Activated naive CD4-positive, alpha-beta T cell (primary cell): ENCODE data around the gene EYA4.

Source experiments
- DNase-seq, 4 experiments: peaks; one replicate each; lab custom pipeline; 2025; lab: John Stamatoyannopoulos, UW

EYA4 gene

DNA sequence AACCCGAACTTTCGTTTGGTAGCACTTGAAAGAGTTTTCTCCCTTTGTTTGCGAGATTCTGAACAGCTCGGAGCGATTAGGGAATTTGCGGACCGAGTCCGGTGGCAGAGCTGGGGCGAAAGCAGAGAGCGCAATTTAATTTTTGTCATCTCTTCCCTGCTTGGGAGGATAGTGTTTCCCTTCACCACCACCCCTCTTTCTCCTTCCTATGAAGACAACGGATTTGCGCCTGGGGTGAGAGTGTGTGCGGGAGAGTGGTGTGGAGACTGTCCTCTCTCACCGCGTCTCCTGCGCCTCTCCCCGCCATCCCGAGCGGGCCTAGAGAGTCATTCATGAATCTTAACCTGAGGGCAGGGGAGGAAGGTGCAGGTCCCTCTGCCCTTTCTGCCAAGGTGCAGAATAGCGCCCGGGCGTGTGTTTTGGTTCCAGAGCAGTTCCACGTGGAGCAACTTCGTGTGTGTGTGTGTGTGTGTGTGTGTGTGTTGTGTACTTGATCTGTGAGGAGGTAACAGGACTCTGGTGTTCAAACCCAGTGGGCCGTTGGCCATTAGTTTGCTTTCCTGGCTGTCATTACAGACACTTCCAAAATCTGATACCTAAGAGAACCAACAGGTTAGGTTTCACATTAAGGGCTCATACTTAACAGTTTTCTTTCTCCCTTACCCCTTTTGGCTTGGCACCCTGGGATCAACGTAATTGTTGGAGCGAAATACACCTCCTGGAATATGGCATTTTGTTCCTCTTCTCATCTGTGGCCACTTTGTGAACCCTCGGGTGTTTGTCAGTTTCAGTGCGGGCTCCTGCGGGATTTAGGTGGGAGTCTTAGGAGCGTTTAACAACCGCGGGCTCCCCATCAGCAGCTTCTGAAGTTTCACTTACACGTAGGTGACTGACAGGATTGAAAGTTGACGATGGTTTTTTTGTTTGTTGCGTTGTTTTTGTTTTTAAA lies 1.8 kb downstream of the EYA4 start:
- DNase-seq = no peak

- no peak for DNase-seq
These were observed 2.7 kb downstream of the EYA4 start for GRCh38 chr6:133243723-133244305.

GRCh38 chr6:133244519-133244918 lies 3.4 kb downstream of the EYA4 start:
- DNase-seq = no peak

DNA sequence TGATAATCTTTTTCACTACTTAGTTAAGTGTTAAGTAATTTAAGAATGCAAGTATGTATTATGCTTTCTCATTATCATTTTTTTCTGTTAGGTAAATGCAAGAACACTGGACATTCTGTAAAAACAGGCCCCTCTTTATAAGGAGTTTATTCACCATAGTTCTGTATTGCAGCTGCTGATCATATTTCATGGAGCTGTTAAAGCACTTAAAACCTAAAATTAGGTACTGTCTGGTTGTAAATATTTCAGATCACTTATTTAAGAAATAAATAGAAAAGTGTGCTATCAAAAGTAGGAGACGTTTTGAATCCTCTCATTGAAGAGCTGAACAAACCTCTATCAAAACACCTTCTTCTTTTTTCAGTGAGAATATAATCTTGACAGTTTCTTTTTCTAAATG lies 3.9 kb downstream of the EYA4 start:
- no peak for DNase-seq

DNA sequence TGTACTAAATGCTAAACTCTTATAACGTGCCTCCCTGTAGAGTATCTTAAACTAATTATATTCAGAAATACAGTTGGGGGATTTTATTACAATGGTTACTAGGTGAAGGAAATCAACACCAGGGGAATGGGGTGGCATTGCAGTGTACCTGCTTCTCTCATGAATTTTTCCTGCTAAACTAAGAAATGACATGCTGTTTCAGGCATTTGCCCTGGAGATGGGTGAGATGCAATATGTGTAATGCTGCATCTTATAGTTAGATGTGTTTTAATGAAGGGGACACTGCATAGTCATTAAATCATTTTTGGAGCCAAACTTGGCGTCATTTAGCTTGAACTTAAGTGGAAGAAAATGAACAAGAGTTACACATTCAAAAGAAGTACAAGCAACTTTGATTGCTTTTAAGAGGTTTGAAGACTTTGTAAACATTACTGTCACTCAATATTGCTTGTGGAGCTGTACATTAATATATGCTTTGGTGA lies 4.3 kb downstream of the EYA4 start:
- DNase-seq = no peak

DNA sequence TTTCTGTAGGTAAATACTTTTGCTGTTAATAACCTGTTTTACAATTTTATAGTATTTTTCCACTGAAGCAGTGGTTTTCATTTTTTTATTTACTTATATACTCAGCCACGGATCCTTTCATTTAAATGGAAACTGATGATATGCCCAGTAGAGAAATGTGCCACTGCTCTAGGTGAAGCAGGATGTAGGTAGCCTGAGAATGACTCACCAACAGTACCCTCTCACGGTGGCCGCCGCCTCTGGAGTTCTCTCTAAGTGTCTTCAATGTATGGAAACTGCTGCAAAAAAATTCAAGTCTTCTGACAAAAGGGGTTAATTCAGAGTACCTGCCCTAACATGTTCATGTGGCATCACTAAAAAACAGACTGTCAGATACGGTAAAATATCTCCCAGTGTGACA lies 6.4 kb downstream of the EYA4 start:
- DNase-seq = no peak

- no peak for DNase-seq
These were observed 7.3 kb downstream of the EYA4 start for GRCh38 chr6:133248241-133249001.

DNA sequence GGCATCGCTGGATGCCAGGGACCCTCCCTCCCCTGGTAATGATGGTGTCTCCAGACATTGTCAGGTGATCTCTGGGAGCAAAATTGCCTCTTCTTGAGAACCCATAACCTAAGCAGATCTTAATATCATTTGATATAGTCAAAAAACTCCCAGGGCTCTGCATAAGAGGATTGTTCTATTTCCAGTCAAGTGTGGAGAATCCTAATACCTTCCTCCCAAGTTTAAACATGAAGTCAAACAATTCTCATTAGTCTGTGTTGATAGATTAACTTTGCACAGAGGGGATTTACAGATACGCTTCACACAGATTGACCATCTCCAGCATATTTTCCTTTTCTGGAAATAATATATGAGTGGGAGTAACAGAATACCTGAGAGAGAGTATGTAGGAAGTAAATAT lies 10.5 kb downstream of the EYA4 start:
- no peak for DNase-seq

GRCh38 chr6:133254552-133255228 lies 13.5 kb downstream of the EYA4 start:
- DNase-seq = no peak

GRCh38 chr6:133257545-133258105 lies 16.5 kb downstream of the EYA4 start:
- no peak for DNase-seq

DNA sequence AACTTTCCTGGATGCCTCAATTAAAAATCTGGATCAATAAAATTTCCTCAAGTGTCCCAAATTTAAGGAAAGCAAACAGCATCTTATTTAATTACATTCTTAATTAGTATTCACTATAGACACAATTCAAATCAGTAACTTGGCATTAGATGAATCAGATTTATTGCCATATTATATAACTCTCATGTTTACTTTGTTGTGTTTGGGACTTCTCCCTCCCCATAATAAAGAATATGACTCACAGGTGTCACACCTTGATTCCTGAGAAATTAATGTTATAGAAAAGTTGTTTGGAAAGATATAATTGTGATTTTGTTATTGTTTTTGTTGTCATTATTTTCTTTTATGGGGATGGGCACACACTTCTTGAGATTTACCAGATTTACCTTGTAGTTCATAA lies 18.4 kb downstream of the EYA4 start:
- no peak for DNase-seq

GRCh38 chr6:133262804-133263203 lies 21.6 kb downstream of the EYA4 start:
- no peak for DNase-seq

- no peak for DNase-seq
These were observed 23.9 kb downstream of the EYA4 start for GRCh38 chr6:133265066-133265465.

GRCh38 chr6:133266186-133266585 lies 25.0 kb downstream of the EYA4 start:
- DNase-seq = no peak

DNA sequence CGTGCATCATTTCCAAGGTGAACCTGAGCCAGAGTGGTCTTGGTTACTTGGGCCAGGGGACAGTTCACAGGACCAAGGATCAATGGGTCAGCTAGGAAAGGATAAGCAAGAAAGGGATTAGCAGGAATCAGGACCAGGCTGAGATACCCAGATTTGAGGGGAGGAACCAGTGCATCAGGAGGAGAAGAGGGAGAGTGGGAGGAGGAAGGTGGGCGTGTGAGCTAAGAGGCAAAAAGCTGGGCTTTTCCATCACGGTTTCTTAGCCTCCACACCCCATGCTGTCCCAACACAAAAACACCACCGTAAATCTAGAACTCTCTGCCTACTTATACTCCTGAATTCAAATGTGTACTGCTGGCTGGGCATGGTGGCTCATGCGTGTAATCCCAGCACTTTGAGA lies 27.5 kb downstream of the EYA4 start:
- no peak for DNase-seq

DNA sequence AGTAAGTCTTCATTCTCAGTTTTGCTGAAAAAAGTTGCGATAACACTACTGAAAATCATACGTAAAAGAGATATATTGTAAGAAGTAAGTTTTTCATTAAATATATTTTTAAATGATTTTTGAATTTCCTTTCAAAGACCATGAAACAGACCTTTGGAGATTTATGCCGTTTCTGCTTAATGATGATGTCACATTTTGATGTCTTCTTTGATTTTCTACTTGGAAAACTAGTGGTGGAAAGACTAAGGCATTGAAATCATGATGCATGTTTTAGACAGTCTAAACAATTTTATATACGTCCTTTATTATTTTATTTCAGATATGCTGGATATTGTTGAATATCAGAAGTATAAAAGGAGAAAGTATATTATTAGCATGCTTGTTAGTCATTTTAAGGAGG lies 33.7 kb downstream of the EYA4 start:
- no peak for DNase-seq

DNA sequence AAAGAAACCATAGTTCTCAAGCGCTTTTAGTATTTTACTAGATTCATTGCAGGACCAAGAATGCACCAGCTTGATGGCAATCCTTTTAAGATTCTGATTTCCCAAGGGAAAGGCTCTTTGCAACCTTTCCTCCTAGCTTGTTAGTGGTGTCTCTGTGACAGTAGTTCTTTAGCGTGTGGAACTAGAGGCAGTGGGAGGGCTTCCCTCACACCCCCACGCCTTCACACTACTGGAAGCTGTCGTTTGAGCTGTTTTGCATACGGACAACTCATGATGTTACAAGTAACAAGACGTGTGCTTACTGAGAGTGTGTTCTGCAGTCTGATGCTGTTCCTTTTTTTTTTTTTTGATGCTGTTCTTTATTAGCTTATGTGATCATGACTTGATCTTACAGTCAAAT lies 34.1 kb downstream of the EYA4 start:
- DNase-seq = no peak

DNA sequence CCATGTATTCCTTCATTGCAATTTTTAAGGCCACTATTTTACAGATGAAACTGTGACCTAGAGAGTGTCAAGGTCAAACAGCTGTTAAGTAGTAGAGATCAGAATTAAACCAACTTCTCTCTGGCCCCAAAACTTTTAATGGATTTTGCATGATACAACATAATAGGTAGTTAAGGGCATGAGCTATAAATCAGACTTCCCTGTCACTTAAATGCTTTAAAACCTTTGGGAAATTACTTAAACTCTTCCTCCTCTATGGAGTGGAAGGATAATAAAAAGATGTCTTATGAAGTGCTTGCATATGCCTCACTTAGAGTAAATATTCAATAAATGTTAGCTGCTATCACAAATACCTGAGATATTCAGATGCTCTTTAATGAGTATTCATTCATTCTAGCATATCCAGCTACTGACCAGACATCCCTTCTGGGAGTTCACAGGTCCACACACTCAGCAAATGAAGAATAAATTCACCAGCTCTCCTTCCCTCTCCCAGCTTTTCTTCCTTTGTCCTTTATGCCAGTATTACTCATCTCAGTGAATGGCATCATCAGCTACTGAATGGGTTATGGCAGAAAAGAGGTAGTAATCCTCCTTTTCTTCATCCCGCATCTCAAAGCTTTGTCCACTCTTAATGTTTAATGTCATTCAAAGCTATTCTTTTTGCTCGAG lies 36.2 kb downstream of the EYA4 start:
- no peak for DNase-seq

DNA sequence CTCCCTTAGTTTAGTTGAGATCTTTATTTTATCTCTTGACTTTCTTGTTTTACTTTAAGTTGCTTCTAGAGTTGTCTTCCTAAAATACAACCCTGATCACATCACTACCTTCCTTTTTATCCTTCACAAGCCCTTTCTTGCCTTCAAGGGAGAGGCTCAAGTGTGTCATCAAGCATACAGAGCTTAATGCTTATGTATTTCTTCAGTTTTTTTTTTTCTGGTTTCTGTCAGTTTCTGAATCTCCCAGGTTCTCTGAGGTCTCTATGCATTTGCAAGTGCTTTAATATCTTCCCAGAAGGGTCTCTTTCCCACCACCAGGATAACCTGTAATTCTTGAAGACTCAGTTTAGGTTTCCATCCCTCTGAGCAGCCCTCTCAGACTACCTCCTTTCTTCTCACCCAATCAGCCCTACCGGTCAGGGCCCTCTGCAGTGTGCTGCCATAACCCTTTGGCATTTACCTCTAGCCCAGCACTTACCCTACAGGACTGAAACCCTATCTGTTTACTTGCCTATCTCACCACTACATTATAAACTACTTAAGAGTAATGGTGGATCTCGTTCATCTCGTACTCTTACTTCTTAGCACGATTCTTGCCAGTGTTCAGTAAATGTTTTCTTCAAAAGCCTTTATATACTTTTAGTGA lies 36.9 kb downstream of the EYA4 start:
- DNase-seq = no peak

DNA sequence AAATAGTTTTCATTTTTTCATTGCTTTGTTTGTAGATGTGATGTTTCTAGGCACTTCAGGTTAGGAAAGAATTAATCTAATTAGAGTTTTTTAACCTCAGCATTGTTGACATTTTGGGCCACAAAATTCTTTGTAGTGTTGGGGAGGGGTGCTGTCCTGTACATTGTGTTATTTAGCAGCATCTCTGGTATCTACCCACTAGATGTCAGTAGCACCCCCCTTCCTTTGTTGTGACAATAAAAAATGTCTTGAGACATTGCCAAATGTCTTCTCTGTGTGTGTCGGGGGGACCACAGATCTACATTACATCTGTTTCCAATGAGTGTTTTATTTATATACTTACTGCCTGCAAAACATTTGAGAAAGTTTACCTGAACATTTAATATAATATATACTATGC lies 45.6 kb downstream of the EYA4 start:
- DNase-seq = no peak

- DNase-seq = no peak
These were observed 47.5 kb downstream of the EYA4 start for GRCh38 chr6:133288662-133289061.
